HCT116 (cell line): ENCODE results near the gene FOXD2. TPM values are rescaled to one million over a fixed set of nuclear protein-coding genes. Genes with fewer than 3 reads are reported as not detected.

Experiments used
- ATAC-seq: fragments of 200-7000 bp; cut with Tn5 transposase; 2 replicates; pipeline ENCODE4 v1.9.1; 2020; ENCODE audit warnings: mild to moderate bottlenecking, moderate library complexity
- BruUV-seq: library from RNA; stranded (reverse); fragments of 400-500 nt; replicated peaks from 2 replicates; lab custom pipeline; 2021; lab: Mats Ljungman, UMichigan
- CTCF ChIA-PET: fragments of 300-600 bp; sonication (Branson Sonifier 250); formaldehyde crosslinking; loops from one replicate; lab custom pipeline; 2021; ENCODE audit warnings: antibody characterized with exemption; lab: Charles Lee
- POLR2A ChIA-PET: fragments of 300-600, 350-600 bp; sonication (Branson Sonifier 250); formaldehyde crosslinking; loops from one replicate; lab custom pipeline; 2021; ENCODE audit warnings: antibody characterized with exemption; lab: Charles Lee
- RAD21 ChIA-PET, 2 experiments: fragments of 300-600 bp; sonication (Branson Sonifier 250); formaldehyde crosslinking; loops; one replicate each; lab custom pipeline; 2023; ENCODE audit warnings: low total read pairs in 2 of 2; ENCODE audit not compliant: uncharacterized antibody in 2 of 2, unreplicated experiment in 2 of 2, low non-redundant PET in 1 of 2; lab: Charles Lee
- DNase-seq: peaks from one replicate; pipeline ENCODE4 v3.0.0-alpha.2; 2010; ENCODE audit warnings: low read depth, low spot score
- H2AFZ ChIP-seq: fragments of 200-600 bp; shearing (Covaris generic), sonication (generic); 2 replicates; pipeline ENCODE4 v1.6.1; 2017; ENCODE audit warnings: low read depth, mixed run types, mixed read lengths, antibody characterized with exemption, low read length; ENCODE audit not compliant: poor library complexity, severe bottlenecking
- H3K27ac ChIP-seq: 2 replicates; pipeline ENCODE4 v1.5.1; 2012; ENCODE audit warnings: low read depth, low read length
- H3K27me3 ChIP-seq: fragments of 200-600 bp; sonication (generic); 2 replicates; pipeline ENCODE4 v1.6.1; 2016; ENCODE audit warnings: mixed run types, low read length, mixed read lengths; ENCODE audit not compliant: insufficient read depth
- H3K36me3 ChIP-seq, 2 experiments: fragments of 200-500 bp in 1 of 2; fragments of 200-600 bp in 1 of 2; sonication (Bioruptor generic) in 1 of 2; sonication (generic) in 1 of 2; 2 replicates each; pipeline versions ENCODE4 v1.5.1 to v1.6.1; 2014 to 2016; ENCODE audit warnings: low read length in 2 of 2, inconsistent platforms in 1 of 2, mixed read lengths in 1 of 2, mixed run types in 1 of 2; ENCODE audit not compliant: insufficient read depth in 2 of 2, control insufficient read depth in 1 of 2
- H3K4me1 ChIP-seq, 2 experiments: fragments of 200-600 bp in 1 of 2; sonication (generic) in 1 of 2; 2 replicates each; pipeline versions ENCODE4 v1.5.1 to v1.6.1; 2012 to 2017; ENCODE audit warnings: low read length in 2 of 2, inconsistent platforms in 1 of 2, mild to moderate bottlenecking in 1 of 2, mixed read lengths in 1 of 2, mixed run types in 1 of 2, moderate library complexity in 1 of 2; ENCODE audit not compliant: insufficient read depth in 2 of 2, control insufficient read depth in 1 of 2
- H3K4me2 ChIP-seq: fragments of 200-600 bp; sonication (generic); 2 replicates; pipeline ENCODE4 v1.6.1; 2017; ENCODE audit warnings: mixed run types, low read length, mixed read lengths
- H3K4me3 ChIP-seq, 2 experiments: fragments of 200-600 bp in 1 of 2; sonication (generic) in 1 of 2; replicated peaks in 1 of 2; 2 replicates each; pipeline ENCODE4 v1.5.1; 2011 to 2016; ENCODE audit warnings: low read length in 2 of 2, control low read depth in 1 of 2, low read depth in 1 of 2, mild to moderate bottlenecking in 1 of 2, mixed read lengths in 1 of 2, mixed run types in 1 of 2
- H3K79me2 ChIP-seq: fragments of 200-600 bp; sonication (generic); 2 replicates; pipeline ENCODE4 v1.6.1; 2017; ENCODE audit warnings: mild to moderate bottlenecking, mixed run types, low read length, moderate library complexity, mixed read lengths; ENCODE audit not compliant: insufficient read depth
- H3K9ac ChIP-seq: fragments of 200-600 bp; sonication (generic); 2 replicates; pipeline ENCODE4 v1.6.1; 2016; ENCODE audit warnings: low read length, mixed read lengths
- H3K9me2 ChIP-seq: fragments of 200-600 bp; sonication (generic), shearing (Covaris generic); 2 replicates; pipeline ENCODE4 v1.6.1; 2017; ENCODE audit warnings: mixed run types, mild to moderate bottlenecking, moderate library complexity; ENCODE audit not compliant: insufficient read depth
- H3K9me3 ChIP-seq, 2 experiments: fragments of 200-500 bp in 1 of 2; fragments of 200-600 bp in 1 of 2; sonication (Bioruptor generic) in 1 of 2; sonication (generic) in 1 of 2; 2 replicates each; pipeline ENCODE4 v1.6.1; 2014 to 2017; ENCODE audit warnings: low read length in 2 of 2, mixed read lengths in 2 of 2, inconsistent platforms in 1 of 2, low read depth in 1 of 2, mild to moderate bottlenecking in 1 of 2, mixed run types in 1 of 2, moderate library complexity in 1 of 2; ENCODE audit not compliant: control insufficient read depth in 1 of 2, insufficient read depth in 1 of 2
- H4K20me1 ChIP-seq: fragments of 200-600 bp; sonication (generic), shearing (Covaris generic); 2 replicates; pipeline ENCODE4 v1.6.1; 2017; ENCODE audit warnings: mixed run types, mild to moderate bottlenecking, moderate library complexity; ENCODE audit not compliant: insufficient read depth
- CBX3 ChIP-seq: IDR thresholded peaks from 2 replicates; pipeline ENCODE4 v1.6.1; 2012; ENCODE audit warnings: low read depth
- ELF1 ChIP-seq: IDR thresholded peaks from 2 replicates; pipeline ENCODE4 v1.6.1; 2012; ENCODE audit warnings: low read depth, borderline replicate concordance
- EZH2phosphoT487 ChIP-seq: fragments of 200-600 bp; IDR thresholded peaks from 2 replicates; pipeline ENCODE4 v1.6.1; 2018; ENCODE audit warnings: antibody characterized with exemption, borderline replicate concordance
- JUND ChIP-seq: IDR thresholded peaks from 2 replicates; pipeline ENCODE4 v1.6.1; 2012
- MAX ChIP-seq: IDR thresholded peaks from 2 replicates; pipeline ENCODE4 v1.6.1; 2012
- POLR2A ChIP-seq: IDR thresholded peaks from 2 replicates; pipeline ENCODE4 v1.7.0; 2011; ENCODE audit warnings: borderline replicate concordance; ENCODE audit not compliant: insufficient read depth, insufficient read length; ENCODE audit errors: extremely low read depth
- RAD21 ChIP-seq: IDR thresholded peaks from 2 replicates; pipeline ENCODE4 v1.6.1; 2012; ENCODE audit warnings: low read depth, mild to moderate bottlenecking
- REST ChIP-seq: IDR thresholded peaks from 2 replicates; pipeline ENCODE4 v1.6.1; 2012; ENCODE audit warnings: low read depth
- SP1 ChIP-seq: IDR thresholded peaks from 2 replicates; pipeline ENCODE4 v1.6.1; 2012; ENCODE audit warnings: low read depth
- SRF ChIP-seq: IDR thresholded peaks from 2 replicates; pipeline ENCODE4 v1.6.1; 2012; ENCODE audit warnings: low read depth
- ZBTB33 ChIP-seq: IDR thresholded peaks from 2 replicates; pipeline ENCODE4 v1.6.1; 2011; ENCODE audit warnings: mild to moderate bottlenecking, low read length, moderate library complexity; ENCODE audit not compliant: insufficient replicate concordance; ENCODE audit errors: extremely low read depth
- ZFX ChIP-seq: fragments of 450-650 bp; IDR thresholded peaks from 2 replicates; pipeline ENCODE4 v1.6.1; 2017
- intact Hi-C: fragments of 100-400 bp; cut with micrococcal nuclease; formaldehyde crosslinking; loops from 2 replicates; pipeline ENCODE4 v1.10.0; 2022
- total RNA-seq: library from RNA; stranded (reverse); gene quantifications from one replicate; pipeline ENCODE4 v1.2.1, GENCODE V29; 2021; ENCODE audit not compliant: unreplicated experiment

The FOXD2 gene
- total RNA-seq, 1 experiment from 2014 or later = 1.9 TPM

- TF ChIP-seq REST (no peak), JUND (no peak), SRF (no peak), ZBTB33 (no peak), ELF1 (no peak)
- TF ChIP-seq, all 23 proteins: peak for 0
Observed at GRCh38 chr1:47440599-47441081, 2.8 kb downstream of the FOXD2 start (continued).

- Histone ChIP-seq H3K9me3 (no peaks in the 10 kb centered on the region), H3K27me3 (peaks cover 2% of the 10 kb centered on the region; the same call in 1 of the 2 replicates), H3K4me1 (no peaks in the 10 kb centered on the region), H3K4me3 (no peak overlapping the region), H3K9ac (no peak overlapping the region), H3K4me2 (no peak overlapping the region), H4K20me1 (no peaks in the 10 kb centered on the region), H3K79me2 (peaks cover 7% of the 10 kb centered on the region), H3K9me2 (no peaks in the 10 kb centered on the region), H2AFZ (no peak overlapping the region), H3K27ac (no peak overlapping the region), H3K36me3 (no peaks in the 10 kb centered on the region)
- DNase-seq (no peak), ATAC-seq (no peak)
- ChIA-PET CTCF (interaction anchor here (1.1 kb wide), 1 partner anchor 9 kb away, joined by 3 read pairs; no protein-coding TSS in a partner anchor), RAD21 (interaction anchor here in 1 of 2 experiments (0.7 kb wide), 1 partner anchor 135 kb away, joined by 4 read pairs; no protein-coding TSS in a partner anchor), POLR2A (no interaction called here)
- intact Hi-C loops = no loop called here
- no TSS peak for BruUV-seq
- TF ChIP-seq POLR2A = no peak
- TF ChIP-seq MAX = no peak
- TF ChIP-seq REST = no peak
- TF ChIP-seq JUND = no peak
- no peak for TF ChIP-seq ZFX
- TF ChIP-seq EZH2phosphoT487 = no peak
- TF ChIP-seq RAD21 = no peak
- TF ChIP-seq SP1 = no peak
- no peak for TF ChIP-seq CBX3
Observed at GRCh38 chr1:47441450-47442106, 3.7 kb downstream of the FOXD2 start.
